ENCODE data around the gene LRRC34.

DNA sequence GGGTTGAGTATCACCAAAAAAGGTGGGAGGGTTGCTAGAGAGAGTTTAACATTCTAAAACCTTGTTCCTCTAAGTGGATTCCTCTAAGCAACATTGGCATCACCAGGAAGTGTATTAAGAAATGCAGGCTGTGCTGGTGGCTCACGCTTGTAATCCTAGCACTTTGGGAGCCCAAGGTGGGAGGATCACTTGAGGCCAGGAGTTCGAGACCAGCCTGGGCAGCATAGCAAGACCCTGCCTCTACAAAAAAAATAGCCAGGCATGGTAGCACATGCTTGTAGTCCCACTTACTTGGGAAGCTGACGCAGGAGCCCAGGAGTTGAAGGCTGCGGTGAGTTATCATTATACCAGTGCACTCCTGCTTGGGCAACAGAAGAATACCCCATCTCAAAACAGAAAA is 34.9 kb downstream of the LRRC34 start:
- TF ChIP-seq, protein P1, sequence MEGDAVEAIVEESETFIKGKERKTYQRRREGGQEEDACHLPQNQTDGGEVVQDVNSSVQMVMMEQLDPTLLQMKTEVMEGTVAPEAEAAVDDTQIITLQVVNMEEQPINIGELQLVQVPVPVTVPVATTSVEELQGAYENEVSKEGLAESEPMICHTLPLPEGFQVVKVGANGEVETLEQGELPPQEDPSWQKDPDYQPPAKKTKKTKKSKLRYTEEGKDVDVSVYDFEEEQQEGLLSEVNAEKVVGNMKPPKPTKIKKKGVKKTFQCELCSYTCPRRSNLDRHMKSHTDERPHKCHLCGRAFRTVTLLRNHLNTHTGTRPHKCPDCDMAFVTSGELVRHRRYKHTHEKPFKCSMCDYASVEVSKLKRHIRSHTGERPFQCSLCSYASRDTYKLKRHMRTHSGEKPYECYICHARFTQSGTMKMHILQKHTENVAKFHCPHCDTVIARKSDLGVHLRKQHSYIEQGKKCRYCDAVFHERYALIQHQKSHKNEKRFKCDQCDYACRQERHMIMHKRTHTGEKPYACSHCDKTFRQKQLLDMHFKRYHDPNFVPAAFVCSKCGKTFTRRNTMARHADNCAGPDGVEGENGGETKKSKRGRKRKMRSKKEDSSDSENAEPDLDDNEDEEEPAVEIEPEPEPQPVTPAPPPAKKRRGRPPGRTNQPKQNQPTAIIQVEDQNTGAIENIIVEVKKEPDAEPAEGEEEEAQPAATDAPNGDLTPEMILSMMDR (IDR thresholded peaks at IDR 0.05) = no peak
- no peak for TF ChIP-seq POLR2AphosphoS5 (IDR thresholded peaks at IDR 0.05)
- TF ChIP-seq POLR2A (IDR thresholded peaks at IDR 0.05) = no peak
- no peak for TF ChIP-seq EP300 (IDR thresholded peaks at IDR 0.05)
